Liver (tissue), 9 donors: ENCODE data around the gene SIPA1L3. TPM values are rescaled to one million over a fixed set of nuclear protein-coding genes. Genes with fewer than 3 reads are reported as not detected.

Source experiments
- DNase-seq: peaks from one replicate; pipeline ENCODE4 v3.0.0-alpha.2; 2017; ENCODE audit warnings: low spot score
- H3K27ac ChIP-seq, 2 donors: one replicate each; pipeline ENCODE4 v1.7.0; 2013; ENCODE audit warnings: inconsistent platforms in 2 of 2, low read length in 2 of 2, control low read depth in 1 of 2, low read depth in 1 of 2, mild to moderate bottlenecking in 1 of 2
- H3K27me3 ChIP-seq, 4 donors: one replicate each; pipeline versions ENCODE4 v1.6.1 to v1.7.0; 2013; ENCODE audit warnings: low read length in 3 of 4, inconsistent platforms in 1 of 4, mild to moderate bottlenecking in 1 of 4, moderate library complexity in 1 of 4; ENCODE audit not compliant: control insufficient read depth in 4 of 4, insufficient read depth in 4 of 4
- H3K36me3 ChIP-seq, 4 donors: one replicate each; pipeline versions ENCODE4 v1.6.1 to v1.7.0; 2013; ENCODE audit warnings: low read length in 3 of 4, mild to moderate bottlenecking in 3 of 4, low read depth in 1 of 4, moderate library complexity in 1 of 4; ENCODE audit not compliant: control insufficient read depth in 4 of 4, insufficient read depth in 3 of 4
- H3K4me1 ChIP-seq, 4 donors: one replicate each; pipeline versions ENCODE4 v1.6.1 to v1.7.0; 2013; ENCODE audit warnings: low read length in 3 of 4, mild to moderate bottlenecking in 3 of 4, moderate library complexity in 1 of 4; ENCODE audit not compliant: control insufficient read depth in 4 of 4, insufficient read depth in 4 of 4
- H3K4me3 ChIP-seq, 3 donors: one replicate each; pipeline versions ENCODE4 v1.6.1 to v1.7.0; 2013; ENCODE audit warnings: low read length in 3 of 3, control low read depth in 1 of 3, low read depth in 1 of 3, mild to moderate bottlenecking in 1 of 3
- H3K9ac ChIP-seq, 2 donors: one replicate each; pipeline ENCODE4 v1.7.0; 2013; ENCODE audit warnings: low read length in 2 of 2, mild to moderate bottlenecking in 2 of 2, moderate library complexity in 2 of 2, control low read depth in 1 of 2, low read depth in 1 of 2
- H3K9me3 ChIP-seq, 4 donors: one replicate each; pipeline versions ENCODE4 v1.6.1 to v1.7.0; 2013; ENCODE audit warnings: low read length in 3 of 4; ENCODE audit not compliant: control insufficient read depth in 4 of 4
- FOXA1 ChIP-seq: IDR thresholded peaks from 2 replicates; pipeline ENCODE4 v1.6.1; 2016; ENCODE audit warnings: antibody characterized with exemption
- GABPA ChIP-seq, 2 donors: IDR thresholded peaks in 1 of 2; conservative IDR thresholded peaks in 1 of 2; 2 replicates each; pipeline ENCODE4 v1.6.1; 2016; ENCODE audit warnings: antibody characterized with exemption in 2 of 2, mild to moderate bottlenecking in 1 of 2, moderate library complexity in 1 of 2
- HNF4A ChIP-seq, 2 donors: conservative IDR thresholded peaks; 2 replicates each; pipeline ENCODE4 v1.6.1; 2016; ENCODE audit warnings: antibody characterized with exemption in 2 of 2, mild to moderate bottlenecking in 2 of 2
- HNF4G ChIP-seq: IDR thresholded peaks from 2 replicates; pipeline ENCODE4 v1.6.1; 2016; ENCODE audit warnings: antibody characterized with exemption
- NR2F2 ChIP-seq: IDR thresholded peaks from 2 replicates; pipeline ENCODE4 v1.6.1; 2016; ENCODE audit warnings: antibody characterized with exemption
- SP1 ChIP-seq: IDR thresholded peaks from 2 replicates; pipeline ENCODE4 v1.6.1; 2018; ENCODE audit warnings: antibody characterized with exemption, mild to moderate bottlenecking
- TAF1 ChIP-seq: conservative IDR thresholded peaks from 2 replicates; pipeline ENCODE4 v1.6.1; 2016; ENCODE audit warnings: antibody characterized with exemption, mild to moderate bottlenecking
- YY1 ChIP-seq: IDR thresholded peaks from 2 replicates; pipeline ENCODE4 v1.6.1; 2016; ENCODE audit warnings: antibody characterized with exemption, mild to moderate bottlenecking
- WGBS: extraction: QIAGEN DNeasy Blood & Tissue Kit; methylation state at CpG from one replicate; pipeline ENCODE4 v1.1.7; 2013; 5-methylcytosine and 5-hydroxymethylcytosine counted together
- polyA plus RNA-seq, 2 donors: library from polyadenylated mRNA; stranded (reverse) in 1 of 2; unstranded in 1 of 2; fragments of 200-250 nt in 1 of 2; fragments of >200 nt in 1 of 2; fragmentation: Nextera tagmentation in 1 of 2; extraction: Ambion mirVana in 1 of 2; gene quantifications; one replicate each; pipeline versions ENCODE4 v1.2.1 to v1.2.3, GENCODE V29; 2013 to 2015
- total RNA-seq, 2 donors: library from RNA; depleted of rRNA; stranded (reverse); fragments of >200 nt; gene quantifications; one replicate each; pipeline ENCODE4 v1.2.3, GENCODE V29; 2014
- TF ChIP-seq, protein P1 (sequence below): fragments of 150-350 bp; IDR thresholded peaks from 2 replicates; pipeline ENCODE4 v1.5.1; 2017; ENCODE audit warnings: improper control_type of control experiment, low read depth, low read length; ENCODE audit not compliant: missing input control
- TF ChIP-seq, protein P2 (sequence below): IDR thresholded peaks from 2 replicates; pipeline ENCODE4 v1.6.1; 2016; ENCODE audit warnings: antibody characterized with exemption
- TF ChIP-seq, protein P3 (sequence below): IDR thresholded peaks from 2 replicates; pipeline ENCODE4 v1.6.1; 2016; ENCODE audit warnings: antibody characterized with exemption
- TF ChIP-seq, protein P4 (sequence below): IDR thresholded peaks from 2 replicates; pipeline ENCODE4 v1.6.1; 2016; ENCODE audit warnings: antibody characterized with exemption, mild to moderate bottlenecking
- donor health status: healthy.
- donor health status: healthy.
- donor health status: healthy.
- donor health status: healthy.
- donor health status: healthy.

SIPA1L3 gene
- total and polyA plus RNA-seq, 4 donors = 2.4 to 10.0 (median 4.4) TPM

DNA sequence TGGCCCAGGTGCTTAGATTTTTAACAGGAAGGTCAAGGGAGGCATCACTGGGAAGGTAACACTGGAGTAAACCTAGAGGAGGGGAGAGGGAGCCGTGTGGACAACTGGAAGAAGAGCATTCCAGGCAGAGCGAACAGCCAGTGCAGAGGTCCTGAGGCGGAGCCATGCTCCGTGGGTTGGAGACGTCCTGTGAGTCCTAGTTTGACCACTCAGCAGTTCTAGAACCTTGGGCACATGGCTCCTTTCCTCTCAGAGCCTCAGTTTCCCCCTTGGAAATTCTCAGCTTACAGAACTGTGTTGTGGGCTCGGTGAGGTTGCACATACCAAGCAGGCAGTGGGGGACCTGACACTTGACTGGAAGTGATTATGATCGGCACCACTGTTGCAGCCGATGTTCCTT, 186.1 kb downstream of the SIPA1L3 start (continued):
- TF ChIP-seq, protein P1, sequence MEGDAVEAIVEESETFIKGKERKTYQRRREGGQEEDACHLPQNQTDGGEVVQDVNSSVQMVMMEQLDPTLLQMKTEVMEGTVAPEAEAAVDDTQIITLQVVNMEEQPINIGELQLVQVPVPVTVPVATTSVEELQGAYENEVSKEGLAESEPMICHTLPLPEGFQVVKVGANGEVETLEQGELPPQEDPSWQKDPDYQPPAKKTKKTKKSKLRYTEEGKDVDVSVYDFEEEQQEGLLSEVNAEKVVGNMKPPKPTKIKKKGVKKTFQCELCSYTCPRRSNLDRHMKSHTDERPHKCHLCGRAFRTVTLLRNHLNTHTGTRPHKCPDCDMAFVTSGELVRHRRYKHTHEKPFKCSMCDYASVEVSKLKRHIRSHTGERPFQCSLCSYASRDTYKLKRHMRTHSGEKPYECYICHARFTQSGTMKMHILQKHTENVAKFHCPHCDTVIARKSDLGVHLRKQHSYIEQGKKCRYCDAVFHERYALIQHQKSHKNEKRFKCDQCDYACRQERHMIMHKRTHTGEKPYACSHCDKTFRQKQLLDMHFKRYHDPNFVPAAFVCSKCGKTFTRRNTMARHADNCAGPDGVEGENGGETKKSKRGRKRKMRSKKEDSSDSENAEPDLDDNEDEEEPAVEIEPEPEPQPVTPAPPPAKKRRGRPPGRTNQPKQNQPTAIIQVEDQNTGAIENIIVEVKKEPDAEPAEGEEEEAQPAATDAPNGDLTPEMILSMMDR = no peak
- no peak for TF ChIP-seq TAF1

DNA sequence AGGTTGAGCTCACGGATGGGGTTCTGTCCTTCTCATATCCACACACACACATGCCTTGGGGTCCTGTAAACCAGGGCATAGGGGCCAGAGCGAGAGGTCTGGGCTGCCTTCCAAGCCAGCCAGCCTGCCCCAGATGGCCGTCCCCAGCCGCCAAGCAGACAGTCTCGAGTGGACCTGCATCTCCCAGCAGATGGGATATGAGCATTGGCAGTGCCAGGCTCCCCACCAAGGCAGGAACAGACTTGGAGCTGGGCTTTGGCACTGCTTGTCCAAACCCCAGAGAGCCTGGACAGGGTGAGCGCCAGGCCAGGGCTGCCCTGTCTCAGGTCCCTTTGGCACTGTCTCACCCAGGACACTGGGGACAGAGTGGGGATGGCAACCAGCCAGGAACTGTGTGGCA, 186.6 kb downstream of the SIPA1L3 start:
- no peak for DNase-seq
- TF ChIP-seq TAF1 = no peak
- TF ChIP-seq, protein P2, sequence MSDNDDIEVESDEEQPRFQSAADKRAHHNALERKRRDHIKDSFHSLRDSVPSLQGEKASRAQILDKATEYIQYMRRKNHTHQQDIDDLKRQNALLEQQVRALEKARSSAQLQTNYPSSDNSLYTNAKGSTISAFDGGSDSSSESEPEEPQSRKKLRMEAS = no peak
- no peak for TF ChIP-seq HNF4A (conservative IDR thresholded peaks at IDR 0.05)
- TF ChIP-seq FOXA1 = no peak
- TF ChIP-seq, protein P1 = no peak
- no peak for TF ChIP-seq GABPA (IDR thresholded peaks at IDR 0.05 in 1 of 2, conservative IDR thresholded peaks at IDR 0.05 in 1 of 2)
- no peak for TF ChIP-seq SP1
- TF ChIP-seq YY1 = no peak
- TF ChIP-seq, protein P3, sequence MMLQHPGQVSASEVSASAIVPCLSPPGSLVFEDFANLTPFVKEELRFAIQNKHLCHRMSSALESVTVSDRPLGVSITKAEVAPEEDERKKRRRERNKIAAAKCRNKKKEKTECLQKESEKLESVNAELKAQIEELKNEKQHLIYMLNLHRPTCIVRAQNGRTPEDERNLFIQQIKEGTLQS = no peak
- TF ChIP-seq, protein P4, sequence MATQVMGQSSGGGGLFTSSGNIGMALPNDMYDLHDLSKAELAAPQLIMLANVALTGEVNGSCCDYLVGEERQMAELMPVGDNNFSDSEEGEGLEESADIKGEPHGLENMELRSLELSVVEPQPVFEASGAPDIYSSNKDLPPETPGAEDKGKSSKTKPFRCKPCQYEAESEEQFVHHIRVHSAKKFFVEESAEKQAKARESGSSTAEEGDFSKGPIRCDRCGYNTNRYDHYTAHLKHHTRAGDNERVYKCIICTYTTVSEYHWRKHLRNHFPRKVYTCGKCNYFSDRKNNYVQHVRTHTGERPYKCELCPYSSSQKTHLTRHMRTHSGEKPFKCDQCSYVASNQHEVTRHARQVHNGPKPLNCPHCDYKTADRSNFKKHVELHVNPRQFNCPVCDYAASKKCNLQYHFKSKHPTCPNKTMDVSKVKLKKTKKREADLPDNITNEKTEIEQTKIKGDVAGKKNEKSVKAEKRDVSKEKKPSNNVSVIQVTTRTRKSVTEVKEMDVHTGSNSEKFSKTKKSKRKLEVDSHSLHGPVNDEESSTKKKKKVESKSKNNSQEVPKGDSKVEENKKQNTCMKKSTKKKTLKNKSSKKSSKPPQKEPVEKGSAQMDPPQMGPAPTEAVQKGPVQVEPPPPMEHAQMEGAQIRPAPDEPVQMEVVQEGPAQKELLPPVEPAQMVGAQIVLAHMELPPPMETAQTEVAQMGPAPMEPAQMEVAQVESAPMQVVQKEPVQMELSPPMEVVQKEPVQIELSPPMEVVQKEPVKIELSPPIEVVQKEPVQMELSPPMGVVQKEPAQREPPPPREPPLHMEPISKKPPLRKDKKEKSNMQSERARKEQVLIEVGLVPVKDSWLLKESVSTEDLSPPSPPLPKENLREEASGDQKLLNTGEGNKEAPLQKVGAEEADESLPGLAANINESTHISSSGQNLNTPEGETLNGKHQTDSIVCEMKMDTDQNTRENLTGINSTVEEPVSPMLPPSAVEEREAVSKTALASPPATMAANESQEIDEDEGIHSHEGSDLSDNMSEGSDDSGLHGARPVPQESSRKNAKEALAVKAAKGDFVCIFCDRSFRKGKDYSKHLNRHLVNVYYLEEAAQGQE = no peak
- no peak for TF ChIP-seq HNF4G
- TF ChIP-seq NR2F2 = no peak
- WGBS = 80% methylated on average over 6 of the region's 6 CpGs
- Histone ChIP-seq H3K9ac (no peak overlapping the region), H3K9me3 (no peaks in the 10 kb centered on the region), H3K27ac (no peak overlapping the region), H3K4me3 (no peak overlapping the region), H3K36me3 (peaks cover 2 to 9% (median 4%) of the 10 kb centered on the region in 4 donors), H3K4me1 (peaks cover 0 to 3% (median 0%) of the 10 kb centered on the region in 4 donors), H3K27me3 (no peaks in the 10 kb centered on the region)
